ENCODE measurements around the gene MAFG.

DNA sequence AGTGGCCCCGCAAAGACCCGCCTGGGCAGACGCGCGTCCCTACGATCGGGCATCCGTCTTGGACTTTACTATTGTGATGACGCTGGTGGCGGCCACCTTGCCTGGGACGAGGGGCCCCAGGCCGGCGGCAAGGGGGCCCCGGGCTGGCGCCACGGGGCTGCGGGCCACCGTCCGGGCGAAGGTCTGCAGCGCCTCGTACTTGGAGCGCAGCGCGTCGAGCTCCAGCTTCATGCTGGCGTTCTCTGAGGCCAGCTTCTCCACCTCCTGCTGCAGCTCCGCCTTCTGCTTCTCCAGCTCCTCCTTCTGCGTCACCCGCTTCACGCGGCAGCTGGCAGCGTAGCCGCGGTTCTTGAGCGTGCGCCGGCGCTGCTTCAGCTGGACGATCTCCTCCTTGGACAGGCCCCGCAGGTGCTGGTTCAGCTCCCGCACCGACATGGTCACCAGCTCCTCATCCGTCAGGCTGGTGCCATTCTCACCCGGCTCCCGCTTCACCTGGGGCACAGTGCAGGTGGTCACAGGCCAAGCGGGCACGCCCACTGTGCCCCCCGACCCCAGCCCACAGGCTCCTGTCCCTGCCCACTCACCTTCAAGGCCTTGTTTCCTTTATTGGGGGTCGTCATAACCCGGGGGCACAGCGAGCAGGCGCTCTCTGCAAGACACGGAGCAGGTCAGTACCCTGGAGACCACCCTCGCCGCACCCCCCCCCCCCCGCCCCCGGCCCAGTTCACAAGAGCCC, 4.8 kb downstream of the MAFG start:
- TF ChIP-seq, protein P1, sequence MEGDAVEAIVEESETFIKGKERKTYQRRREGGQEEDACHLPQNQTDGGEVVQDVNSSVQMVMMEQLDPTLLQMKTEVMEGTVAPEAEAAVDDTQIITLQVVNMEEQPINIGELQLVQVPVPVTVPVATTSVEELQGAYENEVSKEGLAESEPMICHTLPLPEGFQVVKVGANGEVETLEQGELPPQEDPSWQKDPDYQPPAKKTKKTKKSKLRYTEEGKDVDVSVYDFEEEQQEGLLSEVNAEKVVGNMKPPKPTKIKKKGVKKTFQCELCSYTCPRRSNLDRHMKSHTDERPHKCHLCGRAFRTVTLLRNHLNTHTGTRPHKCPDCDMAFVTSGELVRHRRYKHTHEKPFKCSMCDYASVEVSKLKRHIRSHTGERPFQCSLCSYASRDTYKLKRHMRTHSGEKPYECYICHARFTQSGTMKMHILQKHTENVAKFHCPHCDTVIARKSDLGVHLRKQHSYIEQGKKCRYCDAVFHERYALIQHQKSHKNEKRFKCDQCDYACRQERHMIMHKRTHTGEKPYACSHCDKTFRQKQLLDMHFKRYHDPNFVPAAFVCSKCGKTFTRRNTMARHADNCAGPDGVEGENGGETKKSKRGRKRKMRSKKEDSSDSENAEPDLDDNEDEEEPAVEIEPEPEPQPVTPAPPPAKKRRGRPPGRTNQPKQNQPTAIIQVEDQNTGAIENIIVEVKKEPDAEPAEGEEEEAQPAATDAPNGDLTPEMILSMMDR (IDR thresholded peaks at IDR 0.05; ENCODE audit: low read length): no peak
- no peak for TF ChIP-seq EZH2phosphoT487 (IDR thresholded peaks at IDR 0.05; ENCODE audit: low read length)

Data from MM.1S (cell line).